Measurements from ENCODE around the gene ZNF394. TPM values are rescaled to one million over a fixed set of nuclear protein-coding genes. Genes with fewer than 3 reads are reported as not detected.
A peak's percentile ranks its signal among the peaks of the same experiment; 100 is the strongest.

The ZNF394 gene
- total RNA-seq, 1 donor, result 23.4 TPM

GRCh38 chr7:99461221-99461620, 38.9 kb downstream of the ZNF394 start:
- H3K4me3 ChIP-seq (ENCODE audit: low read depth, low read length), result no peak overlapping the region
- TF ChIP-seq CTCF (IDR thresholded peaks at IDR 0.05; ENCODE audit: insufficient read depth, low read length), result no peak
- no peak for DNase-seq (ENCODE audit: low read depth)

GRCh38 chr7:99460651-99461050, 39.4 kb downstream of the ZNF394 start:
- H3K4me3 ChIP-seq (ENCODE audit: low read depth, low read length), result no peak overlapping the region
- TF ChIP-seq CTCF (IDR thresholded peaks at IDR 0.05; ENCODE audit: insufficient read depth, low read length), result no peak
- no peak for DNase-seq (ENCODE audit: low read depth)

- peak; percentile 37 for TF ChIP-seq CTCF (IDR thresholded peaks at IDR 0.05; ENCODE audit: insufficient read depth, low read length)
- peak; percentile 18 for DNase-seq (ENCODE audit: low read depth)
These were observed 41.0 kb downstream of the ZNF394 start for GRCh38 chr7:99459087-99459486.

GRCh38 chr7:99457650-99458493, 42.2 kb downstream of the ZNF394 start:
- H3K4me3 ChIP-seq (ENCODE audit: low read depth, low read length), result no peak overlapping the region
- DNase-seq (ENCODE audit: low read depth), result no peak
- TF ChIP-seq CTCF (IDR thresholded peaks at IDR 0.05; ENCODE audit: insufficient read depth, low read length), result no peak

More at GRCh38 chr7:99459087-99459486, 41.0 kb downstream of the ZNF394 start:
- H3K4me3 ChIP-seq (ENCODE audit: low read depth, low read length), result no peak overlapping the region

- TF ChIP-seq CTCF (IDR thresholded peaks at IDR 0.05; ENCODE audit: insufficient read depth, low read length), result no peak
- H3K4me3 ChIP-seq (ENCODE audit: low read depth, low read length), result no peak overlapping the region
- no peak for DNase-seq (ENCODE audit: low read depth)
These were observed 42.9 kb downstream of the ZNF394 start for GRCh38 chr7:99457050-99457649.

GRCh38 chr7:99456288-99456687, 43.8 kb downstream of the ZNF394 start:
- no peak overlapping the region for H3K4me3 ChIP-seq (ENCODE audit: low read depth, low read length)
- DNase-seq (ENCODE audit: low read depth), result no peak
- TF ChIP-seq CTCF (IDR thresholded peaks at IDR 0.05; ENCODE audit: insufficient read depth, low read length), result no peak

All from fibroblast of the aortic adventitia (primary cell).